Trophoblast cell (in vitro differentiated cells and primary cell): ENCODE measurements around the gene ZNF407.

ENCODE experiments used
- DNase-seq, 2 donors: peaks; one replicate each; pipeline ENCODE4 v3.0.0-alpha.2; 2016
- H2AFZ ChIP-seq: 2 replicates; pipeline ENCODE4 v1.6.1; 2013; ENCODE audit warnings: low read length, moderate library complexity, mild to moderate bottlenecking; ENCODE audit not compliant: insufficient read depth, poor library complexity
- H2AK5ac ChIP-seq: 2 replicates; pipeline ENCODE4 v1.6.1; 2013; ENCODE audit warnings: mild to moderate bottlenecking, low read length
- H2BK120ac ChIP-seq: 2 replicates; pipeline ENCODE4 v1.6.1; 2013; ENCODE audit warnings: low read length, mild to moderate bottlenecking, moderate library complexity; ENCODE audit not compliant: insufficient read depth, poor library complexity
- H2BK12ac ChIP-seq: 2 replicates; pipeline ENCODE4 v1.6.1; 2013; ENCODE audit warnings: mild to moderate bottlenecking, low read length, moderate library complexity
- H2BK5ac ChIP-seq: 2 replicates; pipeline ENCODE4 v1.6.1; 2013; ENCODE audit warnings: low read length, low read depth, moderate library complexity, mild to moderate bottlenecking; ENCODE audit not compliant: poor library complexity
- H3K14ac ChIP-seq: 2 replicates; pipeline ENCODE4 v1.6.1; 2013; ENCODE audit warnings: mild to moderate bottlenecking, low read length
- H3K18ac ChIP-seq: 2 replicates; pipeline ENCODE4 v1.6.1; 2013; ENCODE audit warnings: mild to moderate bottlenecking, low read length
- H3K23ac ChIP-seq: 2 replicates; pipeline ENCODE4 v1.6.1; 2013; ENCODE audit warnings: low read length
- H3K27ac ChIP-seq: 2 replicates; pipeline ENCODE4 v1.5.1; 2013; ENCODE audit warnings: low read depth, mild to moderate bottlenecking, inconsistent platforms, low read length, moderate library complexity
- H3K27me3 ChIP-seq: 2 replicates; pipeline ENCODE4 v1.6.1; 2013; ENCODE audit warnings: inconsistent platforms, mild to moderate bottlenecking, low read length, moderate library complexity; ENCODE audit not compliant: insufficient read depth
- H3K36me3 ChIP-seq, 2 experiments: 1 replicate in 1 of 2; 2 replicates in 1 of 2; pipeline ENCODE4 v1.6.1; 2013; ENCODE audit warnings: low read length in 2 of 2, mild to moderate bottlenecking in 2 of 2, moderate library complexity in 1 of 2; ENCODE audit not compliant: insufficient read depth in 2 of 2, control insufficient read depth in 1 of 2
- H3K4ac ChIP-seq: 2 replicates; pipeline ENCODE4 v1.6.1; 2013; ENCODE audit warnings: low read depth, mild to moderate bottlenecking, low read length, moderate library complexity
- H3K4me1 ChIP-seq, 2 experiments: 1 replicate in 1 of 2; 2 replicates in 1 of 2; pipeline ENCODE4 v1.6.1; 2013; ENCODE audit warnings: low read length in 2 of 2, mild to moderate bottlenecking in 2 of 2, moderate library complexity in 1 of 2; ENCODE audit not compliant: insufficient read depth in 2 of 2, control insufficient read depth in 1 of 2
- H3K4me2 ChIP-seq: 2 replicates; pipeline ENCODE4 v1.6.1; 2013; ENCODE audit warnings: inconsistent platforms, mild to moderate bottlenecking, low read length, moderate library complexity
- H3K4me3 ChIP-seq: 2 replicates; pipeline ENCODE4 v1.5.1; 2013; ENCODE audit warnings: mild to moderate bottlenecking, low read depth, low read length, inconsistent platforms
- H3K79me1 ChIP-seq: one replicate; pipeline ENCODE4 v1.6.1; 2013; ENCODE audit warnings: low read length
- H3K79me2 ChIP-seq: 2 replicates; pipeline ENCODE4 v1.6.1; 2013; ENCODE audit warnings: low read length, mild to moderate bottlenecking; ENCODE audit not compliant: control insufficient read depth, insufficient read depth, poor library complexity
- H3K9ac ChIP-seq: 2 replicates; pipeline ENCODE4 v1.6.1; 2013; ENCODE audit warnings: mild to moderate bottlenecking, low read length
- H3K9me3 ChIP-seq: 2 replicates; pipeline ENCODE4 v1.6.1; 2013; ENCODE audit warnings: low read depth, mild to moderate bottlenecking, control low read depth, inconsistent platforms, low read length; ENCODE audit not compliant: insufficient read depth
- H4K12ac ChIP-seq: 2 replicates; pipeline ENCODE4 v1.6.1; 2013; ENCODE audit warnings: low read depth, mild to moderate bottlenecking, low read length, moderate library complexity
- H4K8ac ChIP-seq: 2 replicates; pipeline ENCODE4 v1.6.1; 2013; ENCODE audit warnings: low read depth, mild to moderate bottlenecking, low read length, moderate library complexity
- H4K91ac ChIP-seq: one replicate; pipeline ENCODE4 v1.6.1; 2013; ENCODE audit warnings: low read depth, mild to moderate bottlenecking, low read length, moderate library complexity
- WGBS: extraction: QIAGEN DNeasy Blood & Tissue Kit; methylation state at CpG from one replicate; pipeline ENCODE4 v1.1.7; 2013; ENCODE audit warnings: missing lambda C conversion rate; ENCODE audit not compliant: insufficient read length, insufficient coverage; ENCODE audit errors: extremely low coverage; 5-methylcytosine and 5-hydroxymethylcytosine counted together

Gene ZNF407

GRCh38 chr18:74803769-74804168, 206.1 kb downstream of the ZNF407 start:
- no peak overlapping the region for H4K12ac ChIP-seq
- H3K23ac ChIP-seq: no peak overlapping the region
- H2AFZ ChIP-seq: no peak overlapping the region
- no peaks in the 10 kb centered on the region for H3K79me2 ChIP-seq
- WGBS: no CpG with 5 or more reads among the region's 10 CpGs
- peak; percentile 6 to 53 for DNase-seq
- no peak overlapping the region for H2AK5ac ChIP-seq
- H4K8ac ChIP-seq: no peak overlapping the region
- no peak overlapping the region for H4K91ac ChIP-seq
- no peak overlapping the region for H3K14ac ChIP-seq
- H3K27me3 ChIP-seq: no peaks in the 10 kb centered on the region
- no peak overlapping the region for H3K18ac ChIP-seq
- H3K4me2 ChIP-seq: no peak overlapping the region
- H3K36me3 ChIP-seq: peaks cover 0 to 2% of the 10 kb centered on the region in 2 experiments
- no peak overlapping the region for H3K9ac ChIP-seq
- H3K9me3 ChIP-seq: no peaks in the 10 kb centered on the region
- H3K4me3 ChIP-seq: no peak overlapping the region
- no peak overlapping the region for H2BK12ac ChIP-seq
- H3K4ac ChIP-seq: no peak overlapping the region
- peaks cover 2% of the 10 kb centered on the region for H3K79me1 ChIP-seq
- no peak overlapping the region for H3K27ac ChIP-seq
- H2BK120ac ChIP-seq: no peak overlapping the region
- no peak overlapping the region for H2BK5ac ChIP-seq
- H3K4me1 ChIP-seq: peaks cover 2% of the 10 kb centered on the region in 2 experiments

GRCh38 chr18:74804677-74805076, 207.0 kb downstream of the ZNF407 start:
- DNase-seq: no peak
- Histone ChIP-seq H3K9ac (no peak overlapping the region), H3K27ac (no peak overlapping the region), H2BK120ac (no peak overlapping the region), H4K8ac (no peak overlapping the region), H3K36me3 (peaks cover 0 to 2% of the 10 kb centered on the region in 2 experiments), H3K23ac (no peak overlapping the region), H3K79me1 (peaks cover 2% of the 10 kb centered on the region), H4K12ac (no peak overlapping the region), H3K79me2 (no peaks in the 10 kb centered on the region), H3K4me3 (no peak overlapping the region), H4K91ac (no peak overlapping the region), H3K4me1 (peaks cover 2% of the 10 kb centered on the region in 2 experiments), H3K27me3 (no peaks in the 10 kb centered on the region), H2AK5ac (no peak overlapping the region), H2BK12ac (no peak overlapping the region), H3K9me3 (no peaks in the 10 kb centered on the region), H3K4ac (no peak overlapping the region), H3K18ac (no peak overlapping the region), H2AFZ (no peak overlapping the region), H3K14ac (no peak overlapping the region), H3K4me2 (no peak overlapping the region), H2BK5ac (no peak overlapping the region)
- WGBS: no CpG with 5 or more reads among the region's 6 CpGs

- Histone ChIP-seq H3K23ac (no peak overlapping the region), H4K91ac (peak overlapping the region; percentile 80), H3K27ac (no peak overlapping the region), H3K79me2 (no peaks in the 10 kb centered on the region), H3K4ac (no peak overlapping the region), H3K18ac (no peak overlapping the region), H4K12ac (no peak overlapping the region), H3K27me3 (no peaks in the 10 kb centered on the region), H4K8ac (no peak overlapping the region), H3K4me3 (no peak overlapping the region), H3K14ac (no peak overlapping the region), H3K4me2 (no peak overlapping the region), H2AFZ (no peak overlapping the region), H2BK5ac (peak overlapping the region; percentile 59), H3K79me1 (peaks cover 2% of the 10 kb centered on the region), H3K9ac (no peak overlapping the region), H3K4me1 (peaks cover 2% of the 10 kb centered on the region in 2 experiments), H2BK120ac (peak overlapping the region; percentile 38), H3K9me3 (no peaks in the 10 kb centered on the region), H2BK12ac (peak overlapping the region; percentile 92), H2AK5ac (no peak overlapping the region), H3K36me3 (peaks cover 0 to 2% of the 10 kb centered on the region in 2 experiments)
- WGBS: no CpG with 5 or more reads among the region's 6 CpGs
- no peak for DNase-seq
Measured at GRCh38 chr18:74806073-74806472, 208.4 kb downstream of the ZNF407 start.

- Histone ChIP-seq H4K12ac (no peak overlapping the region), H4K8ac (no peak overlapping the region), H3K36me3 (peaks cover 0 to 2% of the 10 kb centered on the region in 2 experiments), H3K27ac (no peak overlapping the region), H3K9ac (no peak overlapping the region), H2BK12ac (no peak overlapping the region), H2BK120ac (no peak overlapping the region), H2AFZ (peak overlapping the region; percentile 54), H4K91ac (no peak overlapping the region), H2AK5ac (no peak overlapping the region), H3K79me1 (peaks cover 2% of the 10 kb centered on the region), H3K27me3 (no peaks in the 10 kb centered on the region), H3K4me1 (peaks cover 2% of the 10 kb centered on the region in 2 experiments), H3K4ac (no peak overlapping the region), H3K79me2 (no peaks in the 10 kb centered on the region), H3K14ac (no peak overlapping the region), H3K18ac (no peak overlapping the region), H3K23ac (no peak overlapping the region), H3K4me3 (no peak overlapping the region), H2BK5ac (no peak overlapping the region), H3K9me3 (no peaks in the 10 kb centered on the region), H3K4me2 (no peak overlapping the region)
- peak; percentile 21 to 75 for DNase-seq
- WGBS: no CpG with 5 or more reads among the region's 7 CpGs
Measured at GRCh38 chr18:74806700-74807416, 209.2 kb downstream of the ZNF407 start.
